NOMO-1 treated with dmso at 0.1 percent for 144 hours (cell line): ENCODE data around the gene FOXC1.
A peak's percentile ranks its signal among the peaks of the same experiment; 100 is the strongest.

ENCODE experiments used
- DNase-seq: peaks from one replicate; lab custom pipeline; 2025; ENCODE audit not compliant: unreplicated experiment; lab: John Stamatoyannopoulos, UW

FOXC1 gene

GRCh38 chr6:1584146-1584545, 25.6 kb upstream of the FOXC1 start:
- no peak for DNase-seq

DNA sequence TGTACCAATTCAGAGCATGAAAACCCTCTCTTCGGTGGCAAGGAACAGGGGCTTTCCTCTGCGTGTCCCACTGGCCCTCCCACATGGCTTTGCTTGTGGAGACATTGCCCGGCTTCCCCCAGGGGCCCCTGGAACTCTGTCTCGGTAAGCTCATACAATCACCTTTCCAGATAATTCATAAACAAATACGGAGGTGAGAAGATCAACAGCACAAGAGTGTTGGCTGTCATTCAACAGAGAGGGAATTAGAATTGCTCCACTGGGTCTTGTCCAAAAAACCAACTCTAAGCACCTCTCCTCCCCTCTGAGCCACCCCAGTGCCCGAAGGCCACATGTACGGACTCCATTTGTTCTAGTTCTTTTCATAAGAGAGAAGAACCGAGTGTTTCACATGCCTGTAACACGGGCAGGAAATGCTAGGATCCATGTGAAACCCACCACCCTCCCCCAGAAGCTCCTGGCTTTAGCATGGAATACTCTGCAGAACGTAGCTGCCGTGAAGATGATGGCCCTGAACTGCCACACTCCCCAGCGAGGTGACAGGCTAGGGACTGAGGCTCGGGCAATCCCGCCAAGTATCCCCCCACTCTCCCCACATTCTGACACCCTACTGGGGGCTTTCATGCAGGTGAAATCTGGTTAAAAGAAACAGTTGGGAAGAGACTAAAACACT, 24.6 kb upstream of the FOXC1 start:
- no peak for DNase-seq

DNA sequence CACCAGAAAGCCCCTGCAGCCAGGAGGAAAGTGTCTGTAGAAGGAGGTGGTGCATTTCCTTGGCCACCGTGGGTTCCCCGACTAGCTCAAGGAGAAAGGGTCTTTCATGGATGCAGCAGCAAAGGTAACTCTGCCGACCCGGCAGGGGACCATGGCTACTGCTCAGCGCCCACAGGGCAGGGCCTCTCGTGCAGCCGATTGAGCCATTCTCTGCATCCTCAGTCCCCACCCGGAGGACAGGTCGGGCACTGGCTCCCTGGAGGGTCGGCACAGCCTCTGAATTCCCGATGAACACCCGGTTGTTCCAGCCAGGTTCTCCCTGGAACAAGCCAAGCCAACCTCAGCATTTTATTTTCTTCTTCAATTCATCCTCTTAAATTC, 24.1 kb upstream of the FOXC1 start:
- no peak for DNase-seq

DNA sequence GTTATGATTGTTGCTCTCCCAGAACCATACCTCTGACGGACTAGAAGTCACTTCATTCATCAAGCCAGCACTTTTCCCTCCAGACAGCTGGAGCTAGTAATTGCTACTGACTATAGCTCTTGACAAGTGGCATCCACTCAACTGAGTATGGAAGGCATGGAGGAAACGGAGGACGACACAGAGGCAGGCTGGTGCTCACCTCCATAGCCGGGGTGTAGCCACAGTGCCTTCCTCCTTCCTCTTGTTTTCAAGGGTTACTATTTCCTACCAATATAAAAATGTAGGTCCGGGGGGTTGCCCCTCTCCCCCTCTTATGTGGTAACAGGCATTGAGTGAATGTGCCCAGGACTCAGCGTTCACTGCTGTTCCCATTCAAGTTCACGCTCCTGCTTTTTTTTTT, 23.5 kb upstream of the FOXC1 start:
- no peak for DNase-seq

DNA sequence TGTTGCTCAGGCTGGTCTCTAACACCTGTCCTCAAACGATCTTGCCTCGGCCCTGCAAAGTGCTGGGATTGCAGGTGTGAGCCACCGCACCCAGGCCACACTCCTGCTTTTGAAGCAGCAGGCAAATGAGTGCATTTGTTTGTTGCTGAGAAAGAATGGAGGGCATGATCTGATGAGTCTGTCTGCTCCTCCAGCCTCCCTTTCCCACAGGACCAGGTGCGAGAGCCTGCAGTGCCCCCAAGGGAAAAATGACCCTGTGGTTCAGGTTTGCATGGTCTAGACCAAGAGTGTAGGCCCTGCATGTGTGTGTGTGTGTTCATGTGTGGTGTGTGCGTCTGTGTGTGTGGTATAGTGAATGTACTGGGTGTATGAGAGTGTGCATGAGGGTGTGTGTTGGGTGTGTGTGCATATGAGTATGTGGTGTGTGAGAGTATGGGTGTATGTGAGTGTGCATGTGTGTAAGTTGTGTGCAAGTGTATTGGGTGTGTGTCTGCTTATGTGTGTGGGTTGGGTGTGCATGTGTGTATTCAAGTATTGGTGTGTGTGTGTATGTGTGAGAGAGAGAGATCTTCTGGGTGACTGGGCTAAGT, 22.8 kb upstream of the FOXC1 start:
- no peak for DNase-seq

- no peak for DNase-seq
Observed at GRCh38 chr6:1587546-1587945, 22.2 kb upstream of the FOXC1 start.

GRCh38 chr6:1587977-1588376, 21.7 kb upstream of the FOXC1 start:
- DNase-seq: no peak

DNA sequence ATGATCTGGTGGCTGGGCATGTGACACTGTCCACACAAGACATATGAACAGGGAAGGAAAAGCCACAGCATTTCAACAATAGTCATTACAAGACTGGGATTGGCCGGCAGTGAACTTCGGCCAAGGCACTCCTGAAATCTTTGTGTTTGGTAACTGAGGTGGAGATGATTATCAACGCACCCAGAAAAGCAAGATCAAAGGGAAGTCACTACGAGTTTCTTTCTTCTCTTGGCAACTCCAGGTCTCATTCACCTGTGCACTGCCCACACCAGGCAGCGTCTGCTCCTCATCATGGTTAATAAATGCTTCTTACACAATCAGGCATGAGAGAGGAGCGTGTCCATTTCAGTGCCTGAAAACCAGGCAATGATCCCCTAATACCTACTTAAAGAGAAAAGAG, 20.5 kb upstream of the FOXC1 start:
- DNase-seq: no peak

- DNase-seq: no peak
Observed at GRCh38 chr6:1590580-1590979, 19.1 kb upstream of the FOXC1 start.

DNA sequence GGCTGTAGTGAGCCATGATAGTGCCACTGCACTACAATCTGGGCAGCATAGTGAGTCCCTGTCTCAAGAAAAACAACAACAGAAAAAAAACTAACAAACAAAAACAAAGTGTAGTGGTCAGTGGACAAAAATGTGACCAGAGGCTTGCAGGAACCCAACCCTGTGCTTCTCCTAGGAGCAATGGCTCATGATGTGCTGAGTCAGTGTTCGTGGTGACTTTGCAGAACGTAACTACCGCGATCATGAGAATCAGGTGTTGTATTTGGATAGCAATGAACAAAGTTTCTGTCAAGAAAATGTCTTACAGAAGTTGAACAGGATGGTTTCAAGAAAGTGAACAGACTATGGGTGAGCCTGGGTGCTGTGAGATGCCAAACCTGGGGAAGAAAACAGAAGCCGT, 18.5 kb upstream of the FOXC1 start:
- no peak for DNase-seq

- no peak for DNase-seq
Observed at GRCh38 chr6:1591926-1592325, 17.8 kb upstream of the FOXC1 start.

DNA sequence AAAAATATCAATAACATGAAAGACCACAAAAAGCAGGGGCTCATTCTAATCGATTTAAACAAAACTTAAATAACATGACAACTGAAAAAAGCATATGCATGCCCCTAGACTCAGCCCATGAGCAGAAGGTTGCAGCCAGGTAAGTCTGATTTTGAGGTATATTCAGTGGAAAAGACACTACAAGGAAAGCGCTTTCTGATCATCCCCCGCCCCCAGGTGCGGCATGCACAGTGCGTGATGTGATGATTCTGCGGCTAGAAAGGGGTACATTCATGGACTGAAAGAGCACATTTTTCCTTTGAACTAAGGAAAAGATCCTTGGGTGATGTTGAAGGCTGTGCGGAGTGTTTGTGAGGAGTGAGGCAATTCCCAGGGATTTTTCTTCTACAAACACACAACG, 16.9 kb upstream of the FOXC1 start:
- DNase-seq: no peak

DNA sequence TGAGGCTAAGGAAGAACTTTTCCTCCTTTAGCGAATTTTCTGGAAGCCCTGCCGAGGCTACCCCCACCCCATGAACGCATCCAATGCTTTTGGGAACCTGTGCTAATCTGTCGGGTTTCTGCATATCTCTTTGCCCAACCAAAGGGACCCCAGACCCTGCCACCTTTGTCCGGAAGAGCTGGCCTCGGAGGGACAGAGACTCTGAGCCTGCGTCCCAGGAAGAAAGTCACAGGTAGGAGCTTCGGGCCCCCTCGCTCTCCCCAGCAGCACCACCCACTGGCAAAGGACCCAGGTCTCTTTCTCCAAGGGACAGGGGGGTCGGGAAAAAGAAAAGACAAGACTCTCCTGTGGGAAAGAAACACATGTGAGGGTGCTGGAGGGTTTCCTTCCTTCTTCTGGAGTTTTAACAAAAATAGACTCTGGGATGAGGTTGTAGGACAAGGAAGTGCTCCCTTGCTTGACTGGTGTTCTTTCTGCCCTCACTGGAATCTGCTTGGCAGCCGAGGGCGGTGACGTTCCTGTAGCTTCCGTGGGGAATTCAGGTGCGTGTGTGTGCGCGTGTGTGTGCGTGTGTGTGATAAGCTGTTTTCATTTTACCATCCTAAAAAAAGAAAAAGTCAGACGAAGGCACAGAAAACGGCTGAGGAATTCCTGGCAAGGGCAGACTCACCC, 16.3 kb upstream of the FOXC1 start:
- DNase-seq: no peak

DNA sequence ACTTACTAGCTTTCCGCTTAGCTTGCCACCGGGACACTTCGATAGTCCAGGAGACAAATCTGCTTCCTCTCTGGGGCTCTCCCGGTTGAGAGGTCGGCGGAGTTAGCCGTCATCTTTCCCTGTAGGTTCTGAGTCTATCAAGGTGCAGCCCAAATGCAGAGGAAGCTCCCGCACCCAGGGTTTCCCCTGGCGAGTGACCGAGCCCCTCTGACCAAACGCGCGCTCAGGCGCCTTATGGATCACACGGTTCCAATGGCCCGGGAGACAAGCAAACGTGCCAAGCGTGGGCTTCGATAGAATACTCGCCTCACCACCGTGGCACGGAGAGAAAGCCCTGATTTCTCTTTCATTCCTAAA, 15.8 kb upstream of the FOXC1 start:
- no peak for DNase-seq

DNA sequence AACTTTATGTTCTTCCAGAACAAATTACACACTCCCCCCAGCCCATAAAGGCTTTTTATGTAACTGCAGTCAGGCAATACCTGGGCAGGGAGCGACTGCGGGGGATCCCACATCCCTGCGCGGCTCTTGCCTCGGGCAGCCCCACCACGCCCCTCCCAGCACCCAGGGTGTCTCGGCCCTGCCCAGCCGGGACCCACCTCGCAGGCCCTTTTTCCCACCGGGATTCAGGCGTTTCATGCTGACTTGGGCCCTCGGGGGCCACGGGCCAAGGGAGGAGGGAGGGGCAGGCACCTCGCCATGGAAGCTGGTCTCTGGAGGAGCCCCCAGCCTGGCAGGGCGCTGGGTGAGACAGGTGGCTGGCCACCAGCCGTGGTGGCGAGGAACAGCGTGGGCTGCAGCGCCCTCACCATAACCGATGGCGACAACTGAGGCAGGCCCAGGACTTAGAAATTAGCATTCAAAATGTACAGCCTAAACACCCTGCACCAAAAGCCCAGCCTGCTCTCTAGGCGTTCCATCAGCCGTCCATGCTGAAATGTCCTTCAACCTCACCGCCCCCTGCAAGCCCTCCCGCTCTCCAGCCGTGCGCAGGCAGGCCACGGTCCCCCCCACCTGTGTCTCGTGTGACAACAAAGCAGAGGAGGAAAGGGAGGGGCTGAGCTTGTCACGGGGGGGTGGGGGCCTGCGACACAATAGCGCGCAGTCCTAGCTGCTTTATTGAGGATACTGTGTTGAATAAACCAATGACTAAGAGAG, 15.1 kb upstream of the FOXC1 start:
- DNase-seq: no peak

DNA sequence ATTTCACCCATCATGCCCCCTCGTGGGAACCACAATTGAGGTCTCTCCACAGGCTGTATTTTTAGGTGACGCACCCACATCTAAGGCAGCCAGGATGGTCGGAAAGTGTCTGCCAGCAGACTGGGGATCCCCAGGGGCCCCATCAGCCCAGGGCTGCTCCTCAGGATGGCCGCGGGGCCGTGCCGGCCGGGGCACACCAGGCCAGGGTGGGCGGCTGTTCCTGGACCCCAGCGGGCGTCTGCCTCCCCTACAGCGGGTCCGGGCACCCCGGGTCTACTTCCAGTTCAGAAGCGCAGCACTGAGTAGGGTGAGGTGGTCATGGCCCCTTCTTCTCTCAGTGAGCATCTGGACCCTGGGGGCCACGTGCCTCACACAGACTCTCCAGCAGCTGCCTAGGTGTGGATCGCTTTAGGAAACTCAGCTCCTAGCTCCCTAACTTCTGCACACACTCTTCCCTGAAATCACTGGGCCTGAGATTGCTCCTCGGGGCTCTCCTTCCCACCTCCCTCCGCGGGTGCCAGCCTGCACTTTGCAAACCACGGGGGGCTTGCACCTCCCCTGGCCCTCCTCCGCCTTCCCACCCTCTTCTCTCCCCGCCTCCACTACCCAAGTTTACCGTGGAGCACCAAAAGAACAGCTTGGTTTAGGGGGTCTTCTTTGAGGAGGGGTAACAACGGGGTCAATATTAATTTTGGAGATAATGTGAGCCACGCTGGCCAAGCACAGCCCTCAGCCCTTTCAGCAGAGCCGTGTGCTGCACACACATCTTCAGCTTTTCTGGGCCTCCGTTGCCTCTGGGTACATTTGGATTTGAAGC, 14.2 kb upstream of the FOXC1 start:
- no peak for DNase-seq

DNA sequence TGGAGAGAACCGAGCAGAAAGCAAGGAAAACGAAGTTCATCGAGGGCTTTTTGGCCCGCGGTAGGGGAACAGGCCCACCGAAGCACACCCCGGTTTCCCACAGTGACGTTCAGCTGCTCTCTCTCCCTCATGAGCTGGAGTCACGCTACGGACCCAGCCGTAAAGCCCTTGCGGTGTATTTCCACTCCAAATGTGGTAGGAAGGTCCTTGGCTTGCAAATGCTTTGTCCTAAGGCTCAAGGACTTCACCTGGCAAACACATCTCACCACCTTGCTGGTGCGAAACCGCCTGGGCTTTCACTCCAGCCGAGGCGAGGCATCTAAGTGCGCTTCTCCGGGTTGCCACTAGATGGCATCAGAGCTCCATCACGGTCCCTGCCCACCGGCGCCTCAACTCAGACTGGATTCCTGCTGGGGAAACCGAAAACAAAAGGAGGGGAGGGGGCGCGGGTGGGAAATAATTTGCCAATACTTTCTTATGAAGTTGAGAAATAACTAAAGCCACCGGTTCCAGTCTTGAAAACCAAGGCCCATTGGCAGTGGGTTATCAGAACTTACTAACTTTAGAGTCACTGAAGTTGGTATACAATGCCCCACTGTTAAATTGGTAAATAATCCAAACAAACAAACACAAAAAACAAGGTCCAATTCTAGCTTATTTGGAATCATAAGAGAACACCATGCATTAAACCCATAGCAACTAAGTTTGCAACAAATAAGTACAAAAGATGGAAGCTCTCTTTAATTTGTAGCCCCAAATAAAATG, 13.4 kb upstream of the FOXC1 start:
- peak; percentile 16 for DNase-seq

- DNase-seq: no peak
Observed at GRCh38 chr6:1597121-1597744, 12.5 kb upstream of the FOXC1 start.

DNA sequence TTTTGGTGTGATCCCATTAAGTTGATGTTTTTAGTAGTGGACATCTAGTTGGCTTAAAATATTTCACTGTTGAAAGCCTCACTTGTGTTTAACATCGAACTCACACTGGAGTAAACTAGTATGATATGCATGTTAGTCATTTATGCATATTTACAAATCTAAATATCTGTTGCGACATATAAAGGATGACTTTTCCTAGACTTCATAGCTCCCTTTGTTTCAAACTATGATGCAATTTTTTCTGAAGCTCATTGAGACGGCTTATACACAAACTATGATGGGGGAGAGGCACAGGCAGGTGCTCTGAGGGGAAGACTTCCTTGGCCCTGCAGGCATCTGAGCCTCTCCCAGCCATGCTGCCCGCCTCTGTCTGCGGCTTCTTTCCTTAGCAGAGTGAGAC, 11.8 kb upstream of the FOXC1 start:
- no peak for DNase-seq

- DNase-seq: no peak
Observed at GRCh38 chr6:1598433-1598832, 11.3 kb upstream of the FOXC1 start.
